HG02571 (cell line): Measurements from ENCODE around the gene PNKP.
A peak's percentile ranks its signal among the peaks of the same experiment; 100 is the strongest.

Source experiments
- ATAC-seq: cut with Tn5 transposase; IDR thresholded peaks from one replicate; pipeline ENCODE4 v1.9.1; 2021; ENCODE audit warnings: mild to moderate bottlenecking, moderate library complexity; ENCODE audit not compliant: unreplicated experiment

The PNKP gene

GRCh38 chr19:49866933-49867782 lies at the start of gene PNKP:
Gene PNKP (minus strand): TSS chr19:49867576. CDS start chr19:49867204, 372 bp downstream.
- ATAC-seq, result peak; percentile 32

GRCh38 chr19:49915271-49915670 lies 47.9 kb upstream of the PNKP start:
- no peak for ATAC-seq

GRCh38 chr19:49913720-49914119 lies 46.3 kb upstream of the PNKP start:
- ATAC-seq, result no peak

DNA sequence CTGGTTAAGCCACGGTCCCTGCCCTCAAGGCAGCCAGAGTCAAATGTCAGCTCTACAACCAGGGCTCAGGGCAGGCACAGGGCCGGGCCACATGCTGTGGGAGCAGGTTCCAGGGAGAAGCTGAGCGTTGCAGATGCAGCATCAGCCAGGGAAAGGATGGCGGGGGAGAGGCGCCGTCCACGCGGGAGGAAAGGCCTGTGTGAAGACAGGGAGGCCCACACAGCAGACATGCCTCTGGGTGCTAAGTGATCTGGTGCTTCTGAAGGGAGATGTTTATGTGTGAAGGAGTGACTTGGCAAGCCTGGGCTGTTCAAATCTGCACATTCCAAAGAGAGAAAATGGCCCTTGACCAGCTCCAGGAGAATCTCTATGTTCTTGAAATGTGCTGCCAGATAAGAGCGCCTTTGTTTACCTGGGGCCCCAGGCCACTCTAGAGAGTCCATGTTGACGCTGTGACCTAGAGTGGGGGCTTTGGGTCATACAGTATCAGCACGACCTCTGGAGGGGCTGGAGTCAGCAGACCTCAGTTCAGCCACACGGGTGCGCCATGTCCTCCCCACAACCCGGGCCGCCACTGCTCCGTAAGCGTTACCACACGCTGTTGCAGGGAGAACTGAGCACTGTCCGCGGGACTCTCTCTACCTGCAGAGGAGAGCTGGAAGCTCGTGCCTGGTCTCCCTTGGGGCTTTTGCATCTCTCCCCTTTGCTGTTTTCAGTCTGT lies 45.7 kb upstream of the PNKP start:
- ATAC-seq, result no peak

DNA sequence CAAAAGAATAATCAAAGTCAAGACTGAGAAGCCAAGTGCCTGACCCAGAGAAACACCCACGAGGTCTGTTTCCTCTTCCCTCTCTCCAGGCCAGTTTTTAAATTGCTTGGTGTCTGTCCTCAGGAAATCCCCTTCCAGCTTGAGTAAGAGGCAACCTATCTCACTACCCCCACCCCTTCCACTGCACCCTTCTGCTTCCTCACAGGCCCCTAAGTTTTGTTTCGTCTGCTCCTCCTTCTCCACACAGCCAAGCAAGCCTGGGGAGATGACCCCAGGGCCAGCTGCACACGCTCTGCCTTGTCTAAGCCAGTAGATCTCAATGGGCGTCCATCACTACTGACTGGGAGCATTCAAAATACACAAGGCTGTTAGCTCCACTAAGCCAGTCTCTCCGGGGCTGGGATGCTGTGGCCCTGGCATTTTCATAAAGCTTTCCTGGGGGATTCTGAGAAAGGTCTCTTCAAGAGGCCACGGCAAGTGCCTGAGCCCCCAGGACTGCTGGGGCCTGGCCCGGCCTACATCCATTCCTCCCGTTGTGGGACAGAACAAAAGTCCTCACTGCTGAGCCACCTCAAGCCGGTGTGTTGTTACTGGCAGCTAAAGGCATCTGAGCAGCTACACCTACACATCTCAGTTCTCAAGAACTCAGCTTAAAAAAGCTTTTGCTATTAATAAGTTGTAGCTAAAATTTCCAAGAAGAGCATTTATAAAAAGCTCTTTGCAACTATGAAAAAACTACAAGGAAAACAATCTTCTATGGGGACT lies 44.2 kb upstream of the PNKP start:
- ATAC-seq, result peak; percentile 40

GRCh38 chr19:49910179-49910578 lies 42.8 kb upstream of the PNKP start:
- no peak for ATAC-seq

DNA sequence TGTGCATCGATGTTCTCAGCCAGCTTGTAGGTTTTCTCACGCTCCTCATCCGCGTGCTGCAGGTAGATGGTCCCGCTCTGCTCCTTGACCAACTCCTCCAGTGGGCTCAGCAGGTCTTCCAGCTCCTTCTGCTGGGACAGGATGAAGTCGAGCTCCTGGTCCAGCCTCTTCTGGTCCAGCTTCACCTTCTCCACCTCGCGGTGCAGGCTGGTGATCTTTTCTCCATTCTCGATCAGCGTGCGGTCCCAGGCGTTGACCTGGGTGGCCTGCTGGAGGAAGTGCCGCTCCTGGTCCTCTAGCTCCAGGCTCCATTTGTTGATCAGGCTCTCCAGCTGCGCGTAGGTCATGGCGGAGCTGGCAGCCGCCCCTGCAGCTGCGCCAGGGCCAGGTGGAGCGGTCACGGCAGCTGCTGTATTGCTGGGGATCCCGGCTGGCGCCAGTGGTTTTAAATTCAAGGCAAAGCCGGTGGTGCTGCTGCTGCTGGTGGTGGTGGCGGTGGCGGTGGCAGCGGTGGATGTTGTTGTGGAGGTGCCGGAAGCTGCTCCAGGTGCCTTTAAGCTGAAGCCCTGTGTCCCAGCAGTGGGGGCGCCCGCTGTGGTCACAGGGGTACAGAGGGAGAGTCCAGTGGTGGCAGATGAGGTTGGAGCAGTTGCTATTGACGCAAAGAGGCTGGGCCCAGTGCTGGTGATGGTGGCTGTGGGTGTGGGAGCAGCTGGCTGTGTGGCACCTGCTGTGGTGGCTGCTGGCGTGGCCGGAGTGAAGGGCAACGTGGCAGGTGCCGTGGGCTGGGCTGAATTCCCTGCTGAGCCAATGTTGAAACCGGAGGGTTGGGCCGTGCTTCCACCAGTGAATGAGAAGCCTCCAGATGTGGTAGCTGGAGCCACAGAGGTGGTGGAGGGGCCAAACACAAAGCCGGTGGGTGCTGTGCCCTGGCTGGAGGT lies 41.4 kb upstream of the PNKP start:
- ATAC-seq, result no peak

- ATAC-seq, result no peak
These were observed 40.5 kb upstream of the PNKP start for GRCh38 chr19:49907745-49908446.

DNA sequence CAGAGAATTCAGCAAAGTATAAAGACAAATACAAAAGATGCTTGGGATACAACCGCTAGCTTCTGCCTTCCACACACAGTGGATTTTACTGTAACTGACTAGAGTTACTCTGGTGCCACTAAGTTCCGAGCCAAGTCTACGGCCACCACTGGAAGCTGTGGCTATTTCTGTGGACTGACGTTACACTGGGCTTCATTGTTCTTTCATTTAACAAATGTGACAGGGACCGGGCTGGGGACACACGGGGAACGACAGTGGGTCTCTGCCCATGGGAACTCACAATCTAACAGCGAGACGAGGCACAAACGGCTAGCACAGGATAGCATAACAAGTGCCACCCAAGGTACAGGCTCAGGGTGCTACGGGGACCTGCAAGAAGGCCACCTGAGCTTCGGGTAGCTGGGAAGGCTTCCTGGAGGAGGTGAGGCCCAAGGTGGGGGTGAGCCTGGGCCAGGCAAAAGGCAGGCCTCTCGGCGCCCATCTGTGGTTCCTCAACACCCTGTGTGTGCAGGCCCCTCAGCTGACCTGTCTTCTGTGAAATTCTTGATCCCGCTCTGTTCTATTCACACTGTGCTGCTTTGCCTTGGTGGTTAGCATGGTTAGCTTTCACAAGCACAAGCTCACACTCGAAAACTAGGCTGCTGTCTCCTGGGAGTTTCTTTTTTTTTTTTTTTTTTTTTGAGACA lies 39.6 kb upstream of the PNKP start:
- no peak for ATAC-seq

DNA sequence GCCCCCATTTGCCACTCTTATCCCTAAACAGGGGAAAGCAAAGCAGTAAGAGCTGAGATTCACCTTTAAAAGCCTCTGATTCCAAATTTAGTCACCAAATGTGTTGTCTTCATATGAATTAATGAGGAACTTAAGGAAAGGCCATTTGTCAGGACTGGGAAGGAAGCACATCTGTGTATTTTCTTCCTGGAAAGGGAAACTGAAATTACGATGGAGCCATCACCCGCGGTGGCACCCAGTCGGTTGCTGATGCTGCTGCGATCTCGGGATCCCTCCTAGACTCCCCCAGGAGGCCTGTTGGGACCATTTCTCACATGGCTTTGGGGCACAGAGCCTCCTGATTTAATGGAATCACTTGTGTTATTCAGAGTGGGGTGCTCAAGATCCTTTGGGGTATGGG lies 36.8 kb upstream of the PNKP start:
- ATAC-seq, result no peak

- no peak for ATAC-seq
These were observed 29.7 kb upstream of the PNKP start, which contains the start of gene IL4I1 for GRCh38 chr19:49896863-49897621. Gene IL4I1 (minus strand): TSS chr19:49896887. CDS start chr19:49896160, 727 bp downstream.

DNA sequence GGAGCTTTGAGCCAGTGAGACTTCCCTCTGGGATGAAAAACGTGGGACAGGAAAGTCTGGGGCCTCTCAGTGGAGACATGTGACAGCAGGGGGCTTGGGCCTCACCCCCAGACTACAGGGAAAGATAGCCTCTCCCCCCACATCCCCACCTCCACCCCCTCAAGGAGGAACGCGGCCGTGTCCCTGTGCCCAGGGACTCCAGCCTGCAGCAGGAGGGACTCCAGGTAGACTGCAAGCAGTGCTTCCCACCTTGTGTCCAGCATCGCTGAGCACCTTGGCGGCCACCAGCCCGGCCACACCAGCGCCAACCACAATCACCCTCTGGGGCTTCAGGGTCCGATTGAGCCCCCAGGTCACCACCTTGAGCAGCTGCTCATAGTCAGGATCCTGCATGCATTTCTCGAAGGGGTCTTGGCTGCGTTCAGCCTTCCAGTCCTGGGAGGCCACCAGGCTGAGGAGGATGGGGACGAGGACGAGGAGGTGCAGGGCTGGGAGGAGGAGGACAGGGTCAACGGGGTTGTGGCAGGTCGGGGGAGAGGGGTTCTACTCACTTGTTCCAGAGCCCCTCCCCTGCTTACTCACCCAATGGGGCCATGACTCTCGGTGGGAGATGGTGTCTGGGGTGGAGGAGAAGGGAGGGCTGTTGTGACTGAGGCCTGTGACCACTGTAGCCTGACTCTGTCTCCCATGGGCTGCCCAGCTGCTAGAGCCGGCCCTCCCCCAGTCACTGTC lies 28.4 kb upstream of the PNKP start:
- no peak for ATAC-seq

GRCh38 chr19:49894879-49895565 lies 27.6 kb upstream of the PNKP start:
- no peak for ATAC-seq

GRCh38 chr19:49894011-49894664 lies 26.8 kb upstream of the PNKP start:
- no peak for ATAC-seq

- ATAC-seq, result no peak
These were observed 25.3 kb upstream of the PNKP start for GRCh38 chr19:49892716-49893115.

DNA sequence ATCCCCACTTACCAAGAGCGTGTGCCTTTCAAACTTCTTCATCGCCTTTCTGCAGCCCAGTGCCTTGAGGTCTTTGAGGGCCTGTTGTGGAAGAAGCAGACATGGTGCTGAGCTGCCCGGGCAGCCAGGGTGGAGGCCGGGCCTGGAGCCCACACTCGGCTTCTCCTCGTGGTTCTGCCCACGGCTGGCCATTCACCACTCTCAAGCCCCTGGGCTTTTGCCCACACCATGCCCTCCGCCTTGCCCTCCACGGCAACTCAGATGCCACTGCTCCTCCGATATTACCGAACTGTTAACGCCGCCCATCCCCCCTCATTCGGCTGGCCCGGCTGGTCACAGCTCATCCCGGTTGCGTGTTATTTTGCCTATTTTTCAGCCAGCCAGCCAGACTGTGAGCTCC lies 24.0 kb upstream of the PNKP start:
- ATAC-seq, result no peak
